NB4 (cell line): Measurements from ENCODE around the gene FREM1.

Source experiments
- DNase-seq: peaks from one replicate; pipeline ENCODE4 v3.0.0; 2010; ENCODE audit warnings: low read depth
- H3K4me3 ChIP-seq: one replicate; pipeline ENCODE4 v1.5.1; 2011; ENCODE audit warnings: mild to moderate bottlenecking, low read depth, low read length, moderate library complexity
- MAX ChIP-seq: IDR thresholded peaks from 2 replicates; pipeline ENCODE4 v1.6.1; 2011; ENCODE audit warnings: low read depth, low read length
- MYC ChIP-seq: IDR thresholded peaks from 2 replicates; pipeline ENCODE4 v1.6.1; 2011; ENCODE audit warnings: low read depth, low read length
- POLR2A ChIP-seq: IDR thresholded peaks from 2 replicates; pipeline ENCODE4 v1.6.1; 2011; ENCODE audit warnings: mild to moderate bottlenecking; ENCODE audit not compliant: insufficient read length; ENCODE audit errors: extremely low read depth
- TF ChIP-seq, protein P1 (sequence below): IDR thresholded peaks from one replicate; pipeline ENCODE4 v1.5.1; 2012; ENCODE audit warnings: low read depth, low read length

Gene FREM1

DNA sequence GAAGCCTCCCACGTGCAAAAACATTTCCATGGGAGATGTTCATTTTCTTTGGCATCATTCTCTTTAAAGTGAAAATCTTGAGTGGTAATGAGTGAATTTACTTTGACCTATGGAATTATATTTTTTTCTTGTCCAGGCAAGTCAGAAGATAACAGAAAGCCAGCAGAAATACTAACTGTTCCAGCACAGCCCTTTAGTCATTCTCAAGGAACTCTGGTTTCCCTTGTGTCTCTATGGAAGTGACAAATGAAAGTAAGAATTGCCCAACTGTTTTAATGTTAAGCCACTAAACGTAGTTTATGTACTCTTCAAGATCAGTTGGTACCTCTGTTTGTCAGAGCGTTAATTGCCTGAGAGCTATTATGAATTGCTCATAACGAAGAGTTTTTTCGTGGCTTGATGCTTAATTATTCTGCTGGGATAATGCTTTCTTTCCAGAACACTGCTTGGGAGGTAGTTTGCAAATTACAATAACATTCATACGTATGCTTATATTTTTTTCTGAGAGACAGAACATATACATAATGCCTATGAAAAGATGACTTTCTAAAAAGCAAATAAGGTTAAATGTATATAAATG is 103.2 kb downstream of the FREM1 start:
- DNase-seq, result no peak
- H3K4me3 ChIP-seq, result no peak overlapping the region
- TF ChIP-seq POLR2A (no peak), MAX (no peak), MYC (no peak)
- TF ChIP-seq, protein P1, sequence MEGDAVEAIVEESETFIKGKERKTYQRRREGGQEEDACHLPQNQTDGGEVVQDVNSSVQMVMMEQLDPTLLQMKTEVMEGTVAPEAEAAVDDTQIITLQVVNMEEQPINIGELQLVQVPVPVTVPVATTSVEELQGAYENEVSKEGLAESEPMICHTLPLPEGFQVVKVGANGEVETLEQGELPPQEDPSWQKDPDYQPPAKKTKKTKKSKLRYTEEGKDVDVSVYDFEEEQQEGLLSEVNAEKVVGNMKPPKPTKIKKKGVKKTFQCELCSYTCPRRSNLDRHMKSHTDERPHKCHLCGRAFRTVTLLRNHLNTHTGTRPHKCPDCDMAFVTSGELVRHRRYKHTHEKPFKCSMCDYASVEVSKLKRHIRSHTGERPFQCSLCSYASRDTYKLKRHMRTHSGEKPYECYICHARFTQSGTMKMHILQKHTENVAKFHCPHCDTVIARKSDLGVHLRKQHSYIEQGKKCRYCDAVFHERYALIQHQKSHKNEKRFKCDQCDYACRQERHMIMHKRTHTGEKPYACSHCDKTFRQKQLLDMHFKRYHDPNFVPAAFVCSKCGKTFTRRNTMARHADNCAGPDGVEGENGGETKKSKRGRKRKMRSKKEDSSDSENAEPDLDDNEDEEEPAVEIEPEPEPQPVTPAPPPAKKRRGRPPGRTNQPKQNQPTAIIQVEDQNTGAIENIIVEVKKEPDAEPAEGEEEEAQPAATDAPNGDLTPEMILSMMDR, result no peak

- no peak for DNase-seq
- no peak overlapping the region for H3K4me3 ChIP-seq
- TF ChIP-seq MAX, result no peak
- TF ChIP-seq MYC, result no peak
- no peak for TF ChIP-seq POLR2A
- TF ChIP-seq, protein P1, result no peak
Observed at GRCh38 chr9:14799030-14799429, 111.2 kb downstream of the FREM1 start.

- H3K4me3 ChIP-seq, result no peak overlapping the region
- TF ChIP-seq POLR2A, result no peak
- TF ChIP-seq MYC, result no peak
- TF ChIP-seq, protein P1, result no peak
- TF ChIP-seq MAX, result no peak
- DNase-seq, result no peak
Observed at GRCh38 chr9:14797435-14797834, 112.8 kb downstream of the FREM1 start.

GRCh38 chr9:14793389-14793788 is 116.8 kb downstream of the FREM1 start:
- TF ChIP-seq MYC, result no peak
- TF ChIP-seq, protein P1, result no peak
- TF ChIP-seq POLR2A, result no peak
- no peak for TF ChIP-seq MAX
- no peak for DNase-seq
- no peak overlapping the region for H3K4me3 ChIP-seq

DNA sequence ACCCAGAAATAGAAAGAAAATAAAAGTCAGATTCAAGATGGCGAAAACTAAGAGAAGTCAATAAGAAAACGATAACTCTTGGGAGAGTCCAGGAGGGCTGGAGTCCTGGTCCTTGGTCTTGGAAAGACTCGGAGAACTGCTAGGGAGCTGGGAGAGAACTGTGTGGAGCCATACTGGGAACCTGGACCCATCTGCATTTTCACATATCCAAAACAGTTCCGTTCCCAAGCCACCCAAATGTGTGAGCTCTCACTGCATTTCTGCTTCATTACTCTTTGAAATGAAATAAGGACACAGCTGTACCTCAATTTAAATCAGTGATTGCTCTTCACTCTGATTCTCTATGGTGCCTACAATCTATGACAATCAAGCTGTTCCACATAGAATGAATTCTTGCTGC is 119.6 kb downstream of the FREM1 start:
- TF ChIP-seq, protein P1, result no peak
- TF ChIP-seq MAX (no peak), MYC (no peak), POLR2A (no peak)
- H3K4me3 ChIP-seq, result no peak overlapping the region

More for the DNA sequence above, 119.6 kb downstream of the FREM1 start:
- no peak for DNase-seq
